HG03064 (cell line): Measurements from ENCODE around the gene AKT1.
"Not testable (repeated sequence)": the region's sequence is repeated elsewhere in the genome, so short reads cannot be mapped to it uniquely, and the experiment has no call there.

Experiments used
- ATAC-seq: cut with Tn5 transposase; IDR thresholded peaks from one replicate; pipeline ENCODE4 v1.9.1; 2021; ENCODE audit warnings: low read depth; ENCODE audit not compliant: unreplicated experiment

AKT1 gene

DNA sequence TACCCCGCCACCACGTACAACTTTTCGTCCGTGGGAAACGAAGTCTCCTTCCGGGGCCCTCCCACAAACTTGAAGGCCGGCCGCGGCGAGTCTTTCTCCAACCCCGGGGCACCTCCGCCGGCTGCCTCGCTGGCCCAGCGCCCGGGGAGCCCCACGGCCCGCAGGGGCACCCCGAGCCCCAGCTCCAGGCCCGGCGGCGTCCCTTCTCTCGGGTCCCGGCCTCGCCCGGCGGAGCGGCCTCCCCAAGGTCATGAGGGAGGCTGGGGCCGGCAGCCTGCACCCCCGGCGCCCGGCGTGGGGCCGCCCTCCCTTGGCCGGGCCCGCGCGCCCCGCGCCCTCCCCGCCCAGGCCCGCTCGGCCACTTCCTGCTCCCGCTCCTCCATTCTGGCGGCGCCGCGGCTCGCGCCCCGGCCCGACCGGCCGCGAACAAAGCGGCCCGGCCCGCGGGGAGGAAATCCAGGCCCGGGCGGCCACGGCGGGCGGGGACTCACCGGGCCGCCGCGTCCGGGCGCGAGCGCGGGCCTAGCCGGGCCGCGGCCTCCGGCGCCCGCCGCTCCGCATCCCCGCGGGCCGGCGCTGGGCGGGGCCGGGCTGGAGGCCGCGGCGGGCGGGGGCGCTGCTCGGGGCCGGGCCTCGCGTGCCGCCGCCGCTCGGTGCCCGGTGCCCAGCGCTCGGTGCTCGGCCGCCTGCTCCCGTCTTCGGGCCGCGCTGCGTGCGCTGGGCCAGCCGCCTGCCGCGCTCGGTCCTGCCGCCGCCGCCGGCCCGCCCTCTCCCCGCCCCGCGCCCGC, at the start of gene AKT1:
TSS of gene AKT1 (minus strand) at position 756 of the 788 bp plus-strand sequence. CDS start 3,105 bp downstream, outside the sequence.
- ATAC-seq: peak; percentile 29

DNA sequence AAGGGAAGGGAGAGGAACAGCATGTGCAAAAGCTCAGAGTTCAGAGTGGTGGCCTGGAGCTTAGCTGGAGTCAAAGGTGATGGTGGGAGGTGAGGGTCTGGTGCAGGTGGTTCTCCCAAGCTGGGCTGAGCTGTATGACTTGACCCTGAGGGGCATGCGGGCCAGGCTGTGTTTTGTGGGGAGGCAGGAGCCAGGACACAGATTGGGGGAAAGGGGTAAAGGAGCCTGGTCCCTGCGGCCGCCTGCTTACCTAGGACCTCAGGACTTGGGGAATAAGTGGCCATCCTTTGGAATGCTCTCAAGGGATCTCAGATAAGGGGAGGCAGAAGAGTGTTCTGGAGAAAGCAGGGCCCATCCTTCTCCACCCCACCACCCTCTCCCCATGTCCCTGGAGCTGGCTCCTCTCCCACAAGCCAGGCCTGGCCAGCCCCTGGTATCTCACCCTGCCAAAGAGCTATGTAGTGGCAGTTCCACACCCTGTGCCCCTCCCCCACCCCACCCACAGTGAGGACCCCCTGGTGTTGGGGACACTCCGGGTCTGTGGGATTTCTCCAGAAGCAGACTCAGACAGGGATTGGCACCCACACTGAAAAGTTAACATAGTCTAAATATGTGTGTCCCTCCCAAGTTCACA, 49.6 kb upstream of the AKT1 start:
- no peak for ATAC-seq

DNA sequence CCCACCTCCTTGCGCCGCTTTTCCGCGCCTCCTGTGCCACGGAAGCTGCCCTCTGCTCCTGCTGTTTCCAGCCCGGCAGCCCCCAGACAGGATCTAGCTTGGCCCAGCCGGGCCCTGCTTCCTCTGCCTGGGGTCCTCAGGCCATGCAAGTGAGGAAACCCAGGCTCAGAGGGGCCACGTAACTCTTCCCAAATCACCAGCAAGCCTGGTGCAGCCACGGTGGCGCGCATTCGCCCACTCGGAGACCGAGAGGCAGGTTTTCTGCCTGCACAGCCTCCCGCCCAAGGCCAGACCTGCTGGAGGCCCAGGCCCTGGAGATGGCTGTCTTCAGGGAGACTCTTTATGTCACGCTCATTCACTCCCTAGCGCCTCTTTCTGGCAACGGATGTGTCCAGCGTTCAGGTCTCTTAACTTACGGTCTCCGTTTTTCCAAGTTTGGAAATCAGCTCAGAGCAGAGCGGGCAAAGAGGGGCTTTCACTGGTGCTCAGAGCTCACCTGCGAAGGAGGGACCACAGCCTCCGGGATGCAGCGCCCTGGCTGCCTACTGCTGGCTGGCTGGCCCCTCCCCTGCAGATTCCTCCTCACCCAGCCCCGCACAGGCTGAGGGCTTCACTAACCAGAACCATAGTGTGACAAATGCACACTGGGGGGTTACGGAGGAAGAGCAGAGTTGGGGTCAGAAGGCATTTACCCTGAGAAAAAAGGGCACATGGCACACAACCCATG, 48.9 kb upstream of the AKT1 start:
- ATAC-seq: no peak

GRCh38 chr14:104843442-104844305, 48.1 kb upstream of the AKT1 start:
- no peak for ATAC-seq

- no peak for ATAC-seq
Observed at GRCh38 chr14:104843006-104843405, 47.5 kb upstream of the AKT1 start.

DNA sequence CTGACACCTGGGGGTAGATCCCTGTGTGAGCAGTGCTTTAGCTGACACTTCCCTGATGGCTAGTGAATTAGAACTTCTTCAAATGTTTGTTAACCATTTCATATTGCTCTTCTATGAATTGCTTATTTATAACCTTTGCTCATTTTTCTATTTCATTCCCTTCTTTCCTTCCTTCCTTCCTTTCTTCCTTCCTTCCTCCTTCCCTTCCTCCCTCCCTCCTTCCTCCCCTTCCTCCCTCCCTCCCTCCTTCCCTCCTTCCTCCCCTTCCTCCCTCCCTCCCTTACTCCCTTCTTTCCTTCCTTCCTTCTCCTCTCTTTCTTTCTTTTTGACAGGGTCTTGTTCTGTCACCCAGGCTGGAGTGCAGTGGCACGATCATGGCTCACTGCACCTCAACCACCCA, 46.2 kb upstream of the AKT1 start:
- no peak for ATAC-seq

DNA sequence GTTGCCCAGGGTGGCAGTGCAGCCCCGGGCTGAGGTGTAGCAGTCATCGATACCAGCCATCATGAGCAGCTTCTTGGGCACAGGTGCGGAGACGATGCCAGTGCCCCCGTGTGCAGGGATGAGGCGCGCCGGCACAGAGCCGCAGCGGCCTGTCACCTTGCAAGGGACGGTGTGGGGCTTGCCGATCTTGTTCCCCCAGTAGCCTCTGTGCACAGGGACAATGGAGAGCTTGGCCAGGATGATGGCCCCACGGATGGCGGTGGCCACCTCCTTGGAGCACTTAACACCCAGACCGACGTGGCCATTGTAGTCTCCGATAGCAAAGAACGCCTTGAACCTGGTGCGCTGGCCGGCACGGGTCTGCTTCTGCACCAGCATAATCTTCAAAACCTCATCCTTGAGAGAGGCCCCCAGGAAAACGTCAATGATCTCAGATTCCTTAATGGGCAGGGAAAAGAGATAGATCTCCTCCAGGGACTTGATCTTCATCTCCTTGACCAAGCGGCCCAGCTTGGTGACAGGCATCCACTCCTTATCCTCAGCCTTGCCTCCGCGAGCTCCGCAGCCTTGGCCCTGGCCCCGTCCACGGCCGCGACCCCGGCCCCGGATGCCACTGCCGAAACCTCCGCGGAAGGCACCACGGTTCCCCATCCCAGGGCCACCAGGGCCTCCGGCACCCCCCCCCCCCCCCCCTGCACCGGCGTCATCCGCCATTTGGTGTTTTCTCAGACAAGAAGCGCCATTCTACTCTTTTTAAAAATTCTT, 40.8 kb upstream of the AKT1 start:
- ATAC-seq: not testable (repeated sequence)

- no peak for ATAC-seq
Observed at GRCh38 chr14:104830781-104831180, 35.2 kb upstream of the AKT1 start.

DNA sequence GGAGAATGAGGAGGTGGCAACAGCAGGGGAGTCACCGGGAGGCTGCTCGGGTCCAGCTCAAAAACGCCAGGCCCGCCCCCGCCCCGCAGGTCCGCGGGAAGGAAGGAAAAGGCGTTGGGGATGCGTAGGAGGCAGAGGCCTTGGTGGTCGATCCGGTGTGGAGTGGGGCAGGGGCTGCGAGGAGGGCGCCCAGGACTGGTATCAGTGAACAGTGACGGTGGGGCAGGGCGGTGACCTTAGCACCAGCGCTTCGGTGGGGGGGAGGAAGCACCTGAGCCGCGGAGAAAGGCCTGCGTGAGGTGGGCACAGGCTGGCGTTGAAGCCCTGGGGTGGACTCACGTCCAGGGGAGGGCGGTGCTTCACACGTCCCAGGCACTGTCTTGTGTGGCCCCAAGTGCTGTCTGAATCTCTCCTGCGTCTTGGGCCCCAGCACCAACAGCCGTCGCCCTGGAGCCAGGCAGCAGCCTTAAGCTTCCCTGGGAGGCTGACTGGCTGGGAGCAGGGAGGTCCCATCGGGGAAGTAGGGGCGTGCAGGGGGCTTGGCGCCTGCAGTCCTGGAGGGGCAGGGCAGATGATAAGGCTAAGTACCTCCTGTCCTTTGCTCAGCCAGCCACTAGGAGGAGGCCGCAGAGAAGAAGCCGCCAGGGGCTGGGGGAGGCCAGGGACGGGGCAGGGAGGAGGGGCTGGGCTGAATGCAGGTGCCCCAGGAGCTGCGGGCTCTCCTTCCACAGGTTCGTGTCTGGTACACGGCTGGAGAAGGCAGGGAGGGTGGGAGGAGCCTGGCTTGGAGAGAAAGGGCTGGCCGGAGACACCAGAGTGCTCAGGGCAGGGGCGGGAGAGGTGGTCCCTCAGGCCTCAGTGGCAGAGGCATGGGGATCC, 31.9 kb upstream of the AKT1 start:
- no peak for ATAC-seq

DNA sequence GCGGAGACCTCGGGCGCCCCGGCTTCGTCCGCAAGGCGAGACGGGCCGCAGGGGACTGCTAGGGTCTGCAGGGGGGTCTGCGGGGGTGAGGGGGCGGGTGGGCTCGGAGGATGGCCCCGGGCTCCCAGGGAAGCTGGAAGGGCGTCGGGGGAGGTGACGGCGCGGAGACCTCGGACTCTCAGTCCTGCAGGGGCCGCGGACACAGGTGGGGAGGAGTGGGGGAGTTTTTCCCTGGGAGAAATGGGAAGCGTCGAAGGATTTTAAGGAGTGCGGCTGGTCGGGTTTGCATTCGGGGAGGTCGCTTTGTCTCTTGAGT, 31.3 kb upstream of the AKT1 start:
- ATAC-seq: no peak

DNA sequence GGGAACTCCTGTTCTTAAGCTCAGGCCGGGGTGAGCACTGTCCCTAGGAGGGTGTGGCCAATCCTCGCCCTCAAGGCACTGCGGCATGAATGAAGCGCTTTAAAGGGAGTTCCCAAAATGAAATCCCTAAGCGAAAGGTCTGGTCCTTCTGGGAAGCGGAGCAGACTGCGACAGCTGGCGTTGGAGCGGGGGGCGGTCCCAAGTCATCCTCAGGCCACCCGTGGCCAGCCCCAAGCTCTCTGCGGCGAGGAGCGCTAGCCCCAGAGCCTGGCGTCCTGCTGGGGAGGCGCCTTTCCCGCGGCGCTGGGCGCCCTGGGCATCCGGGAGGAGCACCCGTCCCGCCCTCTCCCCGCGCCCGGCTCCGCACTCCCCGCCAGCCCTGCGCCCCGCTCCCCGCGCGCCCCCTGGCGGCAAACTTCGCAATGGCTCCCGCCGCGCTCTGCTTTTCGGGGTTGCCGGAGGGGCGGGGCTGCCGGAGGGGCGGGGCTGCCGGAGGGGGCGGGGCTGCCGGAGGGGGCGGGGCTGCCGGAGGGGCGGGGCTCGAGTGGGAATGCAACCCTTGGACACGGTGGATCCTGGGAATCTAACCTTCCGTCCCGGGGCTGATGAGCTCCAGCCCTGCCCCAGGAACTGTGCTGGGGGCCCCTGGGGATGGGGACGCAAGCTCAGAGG, 30.8 kb upstream of the AKT1 start:
- ATAC-seq: no peak

- no peak for ATAC-seq
Observed at GRCh38 chr14:104824353-104824997, 28.9 kb upstream of the AKT1 start.

GRCh38 chr14:104822821-104823615, 27.5 kb upstream of the AKT1 start:
- ATAC-seq: no peak

DNA sequence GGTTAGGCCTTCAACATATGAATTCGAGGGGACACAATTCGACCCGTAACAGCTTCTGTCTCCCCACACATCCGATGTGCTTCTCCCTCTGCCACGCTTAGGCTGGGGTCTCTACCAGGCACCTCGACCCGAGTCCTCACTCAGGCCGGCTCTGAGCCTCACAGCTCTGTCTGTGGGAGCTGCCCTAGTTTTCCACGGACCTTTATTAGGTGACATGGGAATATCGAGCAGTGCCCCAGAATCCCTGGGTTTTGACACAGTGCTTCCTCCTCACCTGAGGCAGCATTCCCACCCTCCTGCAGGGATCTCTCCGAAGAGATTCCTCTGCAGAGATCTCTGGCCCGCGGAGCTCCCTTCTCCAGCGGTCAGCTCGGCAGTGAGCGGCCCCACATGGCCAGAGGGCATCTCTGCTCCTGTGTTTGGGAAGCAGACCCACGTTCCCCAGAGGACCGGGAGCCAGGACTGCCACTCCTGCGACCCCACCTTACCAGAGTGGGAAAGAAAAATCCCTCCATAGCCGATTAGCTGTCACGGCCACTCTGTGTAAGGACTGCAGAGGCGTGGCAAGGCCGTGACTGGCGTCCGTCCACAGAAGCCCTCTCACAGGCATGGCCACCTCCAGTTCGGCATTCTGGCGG, 26.5 kb upstream of the AKT1 start:
- ATAC-seq: no peak

DNA sequence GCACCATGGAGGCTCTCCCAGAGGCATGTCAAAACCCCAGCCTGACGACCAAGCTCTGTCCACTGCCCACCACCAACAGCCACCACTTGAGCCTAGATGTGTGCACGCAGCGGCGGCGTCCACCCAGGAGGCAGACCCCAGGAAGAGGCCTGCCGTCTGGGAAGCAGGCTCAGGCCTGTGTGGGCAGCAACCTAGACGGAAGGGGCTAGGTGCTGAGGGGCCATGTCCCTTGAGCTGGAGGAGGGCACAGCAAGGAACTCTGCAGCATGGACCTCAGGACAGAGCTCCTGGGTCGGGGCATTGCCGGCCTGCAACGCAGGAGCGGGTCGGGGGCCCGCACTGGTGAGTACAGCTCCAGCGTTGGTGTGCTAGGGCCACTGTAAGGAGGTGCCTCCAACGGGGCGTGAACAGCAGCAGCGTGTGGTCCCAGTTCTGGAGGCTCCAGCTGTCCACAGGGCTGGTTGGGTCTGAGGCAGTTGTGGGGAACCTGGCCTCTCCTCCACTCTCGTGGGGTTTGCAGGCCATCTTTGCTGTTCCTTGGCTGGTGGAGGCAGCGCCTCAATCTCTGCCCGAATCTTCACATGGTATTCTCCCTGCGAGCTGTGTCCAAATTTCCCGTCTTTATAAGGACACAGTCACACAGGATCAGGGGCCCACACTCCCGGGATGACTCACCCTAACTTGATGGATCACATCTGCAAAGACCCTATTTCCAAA, 25.8 kb upstream of the AKT1 start:
- no peak for ATAC-seq

DNA sequence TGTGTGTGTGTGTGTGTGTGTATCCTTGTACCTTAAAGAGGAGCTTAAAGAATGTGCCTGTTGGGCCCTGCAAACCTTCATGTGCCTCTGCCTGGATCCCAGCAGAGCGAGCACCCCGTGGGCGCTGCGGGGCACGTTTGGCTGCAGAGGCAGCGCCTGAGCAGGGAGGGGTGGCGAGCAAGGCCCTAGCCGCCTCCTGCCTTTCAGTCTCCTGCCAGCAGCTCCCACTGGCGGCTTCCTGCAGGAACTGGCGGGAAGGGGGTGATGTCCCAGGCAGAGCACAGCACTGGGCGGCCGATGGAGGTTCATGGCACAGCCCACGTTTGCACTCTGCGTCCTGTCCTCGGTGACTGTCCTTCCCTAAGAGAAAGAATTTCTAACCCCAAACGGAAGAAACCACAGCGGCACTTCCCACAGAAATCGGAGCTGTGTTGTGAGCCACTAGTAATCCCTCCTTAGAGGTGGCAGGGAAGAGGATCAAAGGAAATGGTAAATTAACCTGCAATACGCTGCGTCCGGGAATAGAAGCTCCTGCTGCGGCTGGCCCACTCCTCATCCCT, 25.2 kb upstream of the AKT1 start:
- ATAC-seq: no peak
